Measurements from ENCODE around the gene DLGAP1. TPM values are rescaled to one million over a fixed set of nuclear protein-coding genes. Genes with fewer than 3 reads are reported as not detected.

DLGAP1 gene
- total RNA-seq, 4 donors from 2014 or later = 2.0 to 4.7 (median 2.1) TPM; not detected in 1

DNA sequence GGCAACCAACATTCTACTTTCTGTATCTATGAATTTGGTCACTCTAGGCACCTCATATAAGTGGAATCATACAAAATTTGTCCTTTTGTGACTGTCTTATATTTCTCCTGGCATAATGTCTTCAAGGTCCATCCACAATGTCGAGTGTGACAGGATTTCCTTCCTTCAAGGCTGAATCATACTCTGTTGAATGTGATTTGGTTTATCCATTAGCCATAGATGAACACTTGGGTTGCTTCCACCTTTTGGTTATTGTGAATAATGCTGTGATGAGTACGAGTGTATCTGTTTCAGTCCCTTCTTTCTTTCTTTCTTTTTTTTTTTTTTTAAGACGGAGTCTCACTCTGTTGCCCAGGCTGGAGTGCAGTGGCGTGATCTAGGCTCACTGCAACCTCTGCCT, 693.8 kb downstream of the DLGAP1 start:
- Histone ChIP-seq H3K4me1 (no peaks in the 10 kb centered on the region), H3K9me3 (no peaks in the 10 kb centered on the region), H3K36me3 (no peaks in the 10 kb centered on the region), H3K27me3 (no peaks in the 10 kb centered on the region), H3K4me3 (no peak overlapping the region), H3K27ac (no peak overlapping the region)
- 82% methylated on average over 4 of the region's 4 CpGs for WGBS
- no peak for DNase-seq (ENCODE audit: low spot score in 2 of 2)
- TF ChIP-seq POLR2A (IDR thresholded peaks at IDR 0.05) (no peak), POLR2AphosphoS5 (IDR thresholded peaks at IDR 0.05) (no peak), EP300 (IDR thresholded peaks at IDR 0.05) (no peak)
- TF ChIP-seq, protein P1, sequence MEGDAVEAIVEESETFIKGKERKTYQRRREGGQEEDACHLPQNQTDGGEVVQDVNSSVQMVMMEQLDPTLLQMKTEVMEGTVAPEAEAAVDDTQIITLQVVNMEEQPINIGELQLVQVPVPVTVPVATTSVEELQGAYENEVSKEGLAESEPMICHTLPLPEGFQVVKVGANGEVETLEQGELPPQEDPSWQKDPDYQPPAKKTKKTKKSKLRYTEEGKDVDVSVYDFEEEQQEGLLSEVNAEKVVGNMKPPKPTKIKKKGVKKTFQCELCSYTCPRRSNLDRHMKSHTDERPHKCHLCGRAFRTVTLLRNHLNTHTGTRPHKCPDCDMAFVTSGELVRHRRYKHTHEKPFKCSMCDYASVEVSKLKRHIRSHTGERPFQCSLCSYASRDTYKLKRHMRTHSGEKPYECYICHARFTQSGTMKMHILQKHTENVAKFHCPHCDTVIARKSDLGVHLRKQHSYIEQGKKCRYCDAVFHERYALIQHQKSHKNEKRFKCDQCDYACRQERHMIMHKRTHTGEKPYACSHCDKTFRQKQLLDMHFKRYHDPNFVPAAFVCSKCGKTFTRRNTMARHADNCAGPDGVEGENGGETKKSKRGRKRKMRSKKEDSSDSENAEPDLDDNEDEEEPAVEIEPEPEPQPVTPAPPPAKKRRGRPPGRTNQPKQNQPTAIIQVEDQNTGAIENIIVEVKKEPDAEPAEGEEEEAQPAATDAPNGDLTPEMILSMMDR (IDR thresholded peaks at IDR 0.05) = no peak

DNA sequence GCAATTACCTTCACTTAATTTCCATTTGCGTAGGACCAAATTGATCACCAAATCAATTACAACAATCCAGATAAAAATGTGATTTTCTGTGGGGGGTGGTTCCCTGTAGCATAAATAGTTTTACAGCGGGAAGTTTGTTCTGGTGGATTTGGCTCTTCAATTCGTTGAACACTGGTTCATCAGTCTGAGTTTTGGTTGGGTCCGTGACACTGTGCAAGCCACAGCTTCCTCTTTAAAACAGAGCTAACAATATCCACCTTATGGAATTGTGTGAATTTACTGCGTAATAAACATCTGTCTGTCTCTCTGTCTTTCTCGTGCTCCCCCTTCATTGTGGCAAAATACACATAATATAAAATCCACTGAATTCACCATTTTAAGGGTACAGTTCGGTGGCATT, 694.4 kb downstream of the DLGAP1 start:
- Histone ChIP-seq H3K9me3 (no peaks in the 10 kb centered on the region), H3K36me3 (no peaks in the 10 kb centered on the region), H3K4me3 (no peak overlapping the region), H3K27ac (no peak overlapping the region), H3K4me1 (no peaks in the 10 kb centered on the region), H3K27me3 (no peaks in the 10 kb centered on the region)
- TF ChIP-seq POLR2A (IDR thresholded peaks at IDR 0.05) = no peak
- TF ChIP-seq POLR2AphosphoS5 (IDR thresholded peaks at IDR 0.05) = no peak
- TF ChIP-seq, protein P1 (IDR thresholded peaks at IDR 0.05) = no peak
- no peak for DNase-seq (ENCODE audit: low spot score in 2 of 2)
- WGBS = 81% methylated on average over 7 of the region's 7 CpGs

DNA sequence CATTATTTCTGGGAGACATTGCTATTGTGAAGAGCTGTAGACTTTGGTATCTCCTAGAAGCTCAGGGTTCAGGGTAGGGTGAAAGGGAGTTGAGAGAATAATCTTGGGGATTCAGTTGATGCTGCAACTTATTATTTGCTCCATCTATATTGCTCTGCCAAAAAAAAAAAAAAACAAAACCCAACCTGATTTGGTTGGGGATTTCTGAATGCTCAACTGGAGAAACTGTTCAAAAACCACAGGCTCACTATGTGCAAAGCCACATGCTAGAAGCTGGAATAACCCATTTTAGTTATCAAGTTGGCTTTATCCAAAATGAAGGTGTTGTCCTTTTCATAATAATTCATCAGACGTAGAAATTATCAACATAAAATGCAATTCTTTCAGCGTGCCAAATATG, 696.0 kb downstream of the DLGAP1 start:
- H3K9me3 ChIP-seq = no peaks in the 10 kb centered on the region
- H3K4me3 ChIP-seq = no peak overlapping the region
- H3K36me3 ChIP-seq = no peaks in the 10 kb centered on the region
- H3K27me3 ChIP-seq = no peaks in the 10 kb centered on the region
- no peaks in the 10 kb centered on the region for H3K4me1 ChIP-seq
- TF ChIP-seq EP300 (IDR thresholded peaks at IDR 0.05) = no peak
- no peak for TF ChIP-seq POLR2AphosphoS5 (IDR thresholded peaks at IDR 0.05)
- no peak for TF ChIP-seq POLR2A (IDR thresholded peaks at IDR 0.05)
- TF ChIP-seq, protein P1 (IDR thresholded peaks at IDR 0.05) = no peak
- DNase-seq (ENCODE audit: low spot score in 2 of 2) = no peak
- H3K27ac ChIP-seq = no peak overlapping the region
- WGBS = 79% methylated on average over 2 of the region's 2 CpGs

DNA sequence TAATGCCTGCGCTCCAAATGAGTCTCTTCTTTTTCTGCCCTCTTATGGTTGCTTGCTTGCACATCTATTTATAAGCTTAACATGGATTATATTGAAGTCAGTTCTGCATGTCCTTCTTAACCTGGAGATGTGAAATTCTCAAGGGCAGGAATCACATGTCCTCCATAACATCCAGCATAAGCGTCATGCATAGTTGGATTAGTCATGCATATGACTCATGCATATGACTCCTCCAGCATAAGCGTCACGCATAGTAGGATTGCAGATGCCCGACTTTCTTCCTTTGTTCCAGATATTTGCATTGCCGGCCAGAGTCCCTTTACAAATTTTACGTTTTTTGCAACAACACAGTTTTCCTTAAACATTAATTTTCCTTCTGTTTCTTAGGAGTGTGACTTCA, 696.6 kb downstream of the DLGAP1 start:
- WGBS = 89% methylated on average over 7 of the region's 7 CpGs
- Histone ChIP-seq H3K9me3 (no peaks in the 10 kb centered on the region), H3K27ac (no peak overlapping the region), H3K36me3 (no peaks in the 10 kb centered on the region), H3K4me1 (no peaks in the 10 kb centered on the region), H3K27me3 (no peaks in the 10 kb centered on the region), H3K4me3 (no peak overlapping the region)
- TF ChIP-seq, protein P1 (IDR thresholded peaks at IDR 0.05) = no peak
- no peak for TF ChIP-seq POLR2AphosphoS5 (IDR thresholded peaks at IDR 0.05)
- no peak for TF ChIP-seq POLR2A (IDR thresholded peaks at IDR 0.05)
- no peak for TF ChIP-seq EP300 (IDR thresholded peaks at IDR 0.05)
- DNase-seq (ENCODE audit: low spot score in 2 of 2) = no peak

DNA sequence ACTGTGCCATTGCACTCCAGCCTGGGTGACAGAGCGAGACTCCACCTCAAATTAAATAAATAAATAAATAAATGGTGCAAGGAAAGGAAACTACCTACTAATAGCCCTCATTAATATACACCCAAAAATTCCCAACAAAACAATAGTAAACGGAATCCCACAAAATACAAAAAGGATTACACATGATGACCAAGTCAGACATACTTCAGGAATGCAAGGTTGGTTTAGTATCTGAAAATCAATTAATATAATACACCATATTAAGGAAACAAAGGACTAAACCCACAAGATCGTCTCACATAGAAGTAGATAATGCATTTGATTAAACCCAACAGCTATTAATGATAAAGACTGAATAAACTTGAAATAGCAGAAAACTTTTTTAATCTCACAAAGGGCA, 697.7 kb downstream of the DLGAP1 start:
- Histone ChIP-seq H3K4me1 (no peaks in the 10 kb centered on the region), H3K4me3 (no peak overlapping the region), H3K36me3 (no peaks in the 10 kb centered on the region), H3K27ac (no peak overlapping the region), H3K27me3 (no peaks in the 10 kb centered on the region), H3K9me3 (no peaks in the 10 kb centered on the region)
- 92% methylated on average over 3 of the region's 3 CpGs for WGBS
- DNase-seq (ENCODE audit: low spot score in 2 of 2) = no peak
- TF ChIP-seq POLR2AphosphoS5 (IDR thresholded peaks at IDR 0.05) (no peak), POLR2A (IDR thresholded peaks at IDR 0.05) (no peak)
- TF ChIP-seq, protein P1 (IDR thresholded peaks at IDR 0.05) = no peak
